GM23248 (cell line): ENCODE measurements around the gene ASPHD2. TPM values are rescaled to one million over a fixed set of nuclear protein-coding genes. Genes with fewer than 3 reads are reported as not detected.

Experiments used
- DNase-seq: peaks from one replicate; pipeline ENCODE4 v3.0.0-alpha.2; 2015
- H2AFZ ChIP-seq: fragments of 200-600 bp; sonication (generic); 2 replicates; pipeline ENCODE4 v1.6.1; 2016; ENCODE audit warnings: antibody characterized with exemption
- H3F3A ChIP-seq: fragments of 200-600 bp; sonication (generic); 2 replicates; pipeline ENCODE4 v1.6.1; 2016; ENCODE audit warnings: mild to moderate bottlenecking, antibody characterized with exemption, mixed run types; ENCODE audit not compliant: insufficient read depth
- H3K27ac ChIP-seq: fragments of 200-600 bp; sonication (generic); 2 replicates; pipeline ENCODE4 v1.5.1; 2016; ENCODE audit warnings: mild to moderate bottlenecking
- H3K27me3 ChIP-seq: fragments of 200-600 bp; sonication (generic); replicated peaks from 2 replicates; pipeline ENCODE4 v1.6.1; 2016; ENCODE audit warnings: mild to moderate bottlenecking; ENCODE audit not compliant: insufficient read depth
- H3K36me3 ChIP-seq: fragments of 200-600 bp; sonication (generic); 2 replicates; pipeline ENCODE4 v1.6.1; 2016; ENCODE audit warnings: low read depth, mild to moderate bottlenecking
- H3K4me1 ChIP-seq: fragments of 200-600 bp; sonication (generic); 2 replicates; pipeline ENCODE4 v1.6.1; 2016; ENCODE audit warnings: mild to moderate bottlenecking; ENCODE audit not compliant: insufficient read depth
- H3K4me2 ChIP-seq: fragments of 200-600 bp; sonication (generic); one replicate; pipeline ENCODE4 v1.6.1; 2016; ENCODE audit warnings: mild to moderate bottlenecking; ENCODE audit not compliant: unreplicated experiment
- H3K4me3 ChIP-seq: fragments of 200-600 bp; sonication (generic); 2 replicates; pipeline ENCODE4 v1.5.1; 2016; ENCODE audit warnings: mild to moderate bottlenecking
- H3K79me2 ChIP-seq: fragments of 200-600 bp; sonication (generic); 2 replicates; pipeline ENCODE4 v1.6.1; 2016; ENCODE audit warnings: mild to moderate bottlenecking; ENCODE audit not compliant: insufficient read depth
- H3K9ac ChIP-seq: fragments of 200-600 bp; sonication (generic); 2 replicates; pipeline ENCODE4 v1.6.1; 2016; ENCODE audit warnings: mild to moderate bottlenecking
- H3K9me2 ChIP-seq: fragments of 200-600 bp; sonication (generic); 2 replicates; pipeline ENCODE4 v1.6.1; 2016; ENCODE audit warnings: mixed run types, mild to moderate bottlenecking, moderate library complexity; ENCODE audit not compliant: insufficient read depth
- H3K9me3 ChIP-seq: fragments of 200-600 bp; sonication (generic); one replicate; pipeline ENCODE4 v1.6.1; 2017; ENCODE audit warnings: low read depth
- H4K20me1 ChIP-seq: fragments of 200-600 bp; sonication (generic); 2 replicates; pipeline ENCODE4 v1.6.0; 2016; ENCODE audit not compliant: insufficient read depth
- EZH2 ChIP-seq: fragments of 200-600 bp; sonication (generic); IDR thresholded peaks from 2 replicates; pipeline ENCODE4 v1.6.1; 2018; ENCODE audit warnings: antibody characterized with exemption, mild to moderate bottlenecking; ENCODE audit not compliant: insufficient read depth, poor library complexity, severe bottlenecking
- EZH2phosphoT487 ChIP-seq: fragments of 200-600 bp; sonication (generic); IDR thresholded peaks from 2 replicates; pipeline ENCODE4 v1.6.1; 2018; ENCODE audit warnings: antibody characterized with exemption, moderate library complexity, mild to moderate bottlenecking, low read depth; ENCODE audit not compliant: insufficient read depth
- WGBS, 2 experiments: methylation state at CpG; one replicate each; pipeline ENCODE4 v1.1.6; 2015 to 2017; ENCODE audit warnings: low lambda C conversion rate in 2 of 2, low coverage in 1 of 2; ENCODE audit errors: missing lambda C conversion rate in 2 of 2; 5-methylcytosine and 5-hydroxymethylcytosine counted together
- in situ Hi-C: fragments of 300-500 bp; cut with MboI; formaldehyde crosslinking; loops from 2 replicates; pipeline ENCODE4 v1.15.0; 2020
- polyA plus RNA-seq: library from polyadenylated mRNA; unstranded; fragments of >200 nt; fragmentation: Nextera tagmentation; extraction: Ambion mirVana; gene quantifications from 2 replicates; pipeline ENCODE4 v1.2.1, GENCODE V29; 2016
- small RNA-seq: library from RNA; depleted of rRNA; stranded (forward); fragments of <200 nt; gene quantifications from one replicate; pipeline ENCODE3, GENCODE V24; 2014; ENCODE audit warnings: low read depth, low replicate concordance
- total RNA-seq: library from RNA; depleted of rRNA; stranded (reverse); fragments of >200 nt; shearing (Covaris generic); gene quantifications from 2 replicates; pipeline ENCODE4 v1.2.3, GENCODE V29; 2014; rRNA removed

ASPHD2 gene
- total and polyA plus RNA-seq, 2 experiments from 2014 or later: 0.73 to 1.8 TPM

- H3K4me2 ChIP-seq: no peak overlapping the region
- H3K9me2 ChIP-seq: no peaks in the 10 kb centered on the region
- H3K4me1 ChIP-seq: peaks cover 20% of the 10 kb centered on the region
- peaks cover 8% of the 10 kb centered on the region for H3K36me3 ChIP-seq
- no peak overlapping the region for H3K27ac ChIP-seq
- H2AFZ ChIP-seq: no peak overlapping the region
- no peaks in the 10 kb centered on the region for H3K27me3 ChIP-seq
- H4K20me1 ChIP-seq: no peaks in the 10 kb centered on the region
- H3K79me2 ChIP-seq: peaks cover 45% of the 10 kb centered on the region
- DNase-seq: no peak
- no peak overlapping the region for H3K4me3 ChIP-seq
- 90 to 93% methylated on average over 5 of the region's 5 CpGs for WGBS, 2 experiments
- no peaks in the 10 kb centered on the region for H3K9me3 ChIP-seq
- no peak for TF ChIP-seq EZH2
- TF ChIP-seq EZH2phosphoT487: no peak
- in situ Hi-C loops: no loop called here
- H3F3A ChIP-seq: no peaks in the 10 kb centered on the region; the same call in 1 of the 2 replicates
- H3K9ac ChIP-seq: no peak overlapping the region
These were observed 57.3 kb downstream of the ASPHD2 start for GRCh38 chr22:26486394-26486793.

GRCh38 chr22:26487996-26488395 lies 58.9 kb downstream of the ASPHD2 start:
- no peak overlapping the region for H3K4me3 ChIP-seq
- no peaks in the 10 kb centered on the region; the same call in 1 of the 2 replicates for H3F3A ChIP-seq
- H3K4me2 ChIP-seq: no peak overlapping the region
- WGBS, 2 experiments: 48 to 53% methylated on average over 3 of the region's 3 CpGs
- no peaks in the 10 kb centered on the region for H3K27me3 ChIP-seq
- H3K27ac ChIP-seq: no peak overlapping the region
- no peaks in the 10 kb centered on the region for H3K9me3 ChIP-seq
- peaks cover 13% of the 10 kb centered on the region for H3K4me1 ChIP-seq
- DNase-seq: no peak
- TF ChIP-seq EZH2: no peak
- no peak for TF ChIP-seq EZH2phosphoT487
- H4K20me1 ChIP-seq: no peaks in the 10 kb centered on the region
- in situ Hi-C loops: no loop called here
- H3K9me2 ChIP-seq: no peaks in the 10 kb centered on the region
- H3K36me3 ChIP-seq: peaks cover 22% of the 10 kb centered on the region
- H3K79me2 ChIP-seq: peaks cover 29% of the 10 kb centered on the region
- no peak overlapping the region for H3K9ac ChIP-seq
- H2AFZ ChIP-seq: no peak overlapping the region

GRCh38 chr22:26489447-26490036 lies 60.5 kb downstream of the ASPHD2 start:
- Histone ChIP-seq H3K9ac (no peak overlapping the region), H4K20me1 (no peaks in the 10 kb centered on the region), H3K4me3 (no peak overlapping the region), H3K4me2 (no peak overlapping the region), H3K4me1 (peaks cover 8% of the 10 kb centered on the region), H3K27me3 (no peaks in the 10 kb centered on the region), H3K9me2 (no peaks in the 10 kb centered on the region), H3F3A (no peaks in the 10 kb centered on the region; the same call in 1 of the 2 replicates), H3K9me3 (no peaks in the 10 kb centered on the region), H3K79me2 (peaks cover 19% of the 10 kb centered on the region), H2AFZ (no peak overlapping the region), H3K27ac (no peak overlapping the region), H3K36me3 (peaks cover 25% of the 10 kb centered on the region)
- DNase-seq: no peak
- TF ChIP-seq EZH2phosphoT487 (no peak), EZH2 (no peak)
- WGBS, 2 experiments: 88 to 89% methylated on average over 4 of the region's 4 CpGs
- in situ Hi-C loops: no loop called here

- Histone ChIP-seq H3K27me3 (no peaks in the 10 kb centered on the region), H3F3A (no peaks in the 10 kb centered on the region), H3K4me3 (no peak overlapping the region), H2AFZ (no peak overlapping the region), H3K9me2 (no peaks in the 10 kb centered on the region), H3K79me2 (no peaks in the 10 kb centered on the region; the same call in 1 of the 2 replicates), H4K20me1 (no peaks in the 10 kb centered on the region), H3K27ac (no peak overlapping the region), H3K4me2 (no peak overlapping the region), H3K9ac (no peak overlapping the region), H3K4me1 (no peaks in the 10 kb centered on the region), H3K36me3 (peaks cover 35% of the 10 kb centered on the region), H3K9me3 (no peaks in the 10 kb centered on the region)
- DNase-seq: no peak
- WGBS, 2 experiments: 95 to 96% methylated on average over 9 of the region's 9 CpGs
- in situ Hi-C loops: no loop called here
- no peak for TF ChIP-seq EZH2
- TF ChIP-seq EZH2phosphoT487: no peak
These were observed 63.2 kb downstream of the ASPHD2 start for GRCh38 chr22:26492220-26492619.

GRCh38 chr22:26494506-26494905 lies 65.4 kb downstream of the ASPHD2 start:
- Histone ChIP-seq H3K27me3 (no peaks in the 10 kb centered on the region), H3K4me2 (no peak overlapping the region), H3K79me2 (peaks cover 2% of the 10 kb centered on the region), H3K27ac (no peak overlapping the region), H4K20me1 (no peaks in the 10 kb centered on the region), H2AFZ (no peak overlapping the region), H3K4me3 (no peak overlapping the region), H3K9me2 (no peaks in the 10 kb centered on the region), H3F3A (no peaks in the 10 kb centered on the region), H3K9me3 (no peaks in the 10 kb centered on the region), H3K9ac (no peak overlapping the region), H3K4me1 (no peaks in the 10 kb centered on the region), H3K36me3 (peaks cover 51% of the 10 kb centered on the region)
- DNase-seq: no peak
- in situ Hi-C loops: no loop called here
- TF ChIP-seq EZH2 (no peak), EZH2phosphoT487 (no peak)

Small RNA genes lying within 50 kb of the gene (small RNA-seq; reads per million reads assigned to genes)
- gene RNA5SP495: not detected

Other genes with a start within 250 kb of the ASPHD2 start
- 27.1 and 27.6 TPM in 2 replicates for gene HPS4, start 54.5 kb downstream of the ASPHD2 start, total RNA-seq
- gene HPS4, start 54.5 kb downstream of the ASPHD2 start, polyA plus RNA-seq: 16.2 and 17.2 TPM in 2 replicates
- gene SRRD, start 54.6 kb downstream of the ASPHD2 start, total RNA-seq: 25.7 and 28.3 TPM in 2 replicates
- 20.2 and 22.5 TPM in 2 replicates for gene SRRD, start 54.6 kb downstream of the ASPHD2 start, polyA plus RNA-seq
- 30.1 and 41.9 TPM in 2 replicates for gene TFIP11, start 83.2 kb downstream of the ASPHD2 start, total RNA-seq
- 22.5 and 23.1 TPM in 2 replicates for gene TFIP11, start 83.2 kb downstream of the ASPHD2 start, polyA plus RNA-seq
- gene TPST2, start 160.9 kb downstream of the ASPHD2 start, total RNA-seq: 38.7 and 58.3 TPM in 2 replicates
- 34.1 and 35.1 TPM in 2 replicates for gene TPST2, start 160.9 kb downstream of the ASPHD2 start, polyA plus RNA-seq
- gene CRYBB1, start 188.8 kb downstream of the ASPHD2 start, total RNA-seq: not detected in 2 replicates
- gene CRYBB1, start 188.8 kb downstream of the ASPHD2 start, polyA plus RNA-seq: not detected in 2 replicates
- not detected in 2 replicates for gene CRYBA4, start 192.7 kb downstream of the ASPHD2 start, total RNA-seq
- gene CRYBA4, start 192.7 kb downstream of the ASPHD2 start, polyA plus RNA-seq: not detected in 2 replicates
- gene MIAT, start 228.3 kb downstream of the ASPHD2 start, total RNA-seq: 0.43 and 0.63 TPM in 2 replicates
- 0.05 and 0.23 TPM in 2 replicates for gene MIAT, start 228.3 kb downstream of the ASPHD2 start, polyA plus RNA-seq